HS-27A (cell line): ENCODE results near the gene KLHL22.
"Not testable (repeated sequence)": the region's sequence is repeated elsewhere in the genome, so short reads cannot be mapped to it uniquely, and the experiment has no call there.

Source experiments
- DNase-seq: peaks from one replicate; pipeline ENCODE4 v3.0.0-alpha.2; 2012; ENCODE audit warnings: low read depth, missing footprints

Gene KLHL22

DNA sequence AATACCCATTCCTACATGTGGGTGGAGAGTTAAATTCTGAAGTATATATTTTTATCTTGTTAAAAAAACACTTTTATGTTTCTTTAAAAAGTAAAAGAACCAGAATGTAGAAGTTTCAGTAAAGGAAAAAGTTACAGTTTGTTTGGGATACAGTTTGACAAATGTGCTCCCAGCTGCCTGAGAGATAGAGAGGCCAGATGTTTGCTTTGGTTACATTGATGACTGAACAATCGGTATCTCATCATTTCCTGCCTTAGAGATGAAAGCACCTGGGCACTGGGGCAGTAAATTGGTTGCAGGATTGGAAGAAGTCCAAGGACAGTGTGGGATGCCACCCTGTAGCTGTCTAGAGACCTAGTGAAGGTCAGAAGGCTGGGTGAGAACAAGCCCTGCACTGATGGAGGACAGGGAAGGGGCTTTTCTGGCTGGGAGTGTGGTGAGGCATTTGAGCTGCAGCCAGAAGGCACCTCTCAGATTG, 28.4 kb upstream of the KLHL22 start:
- DNase-seq, result no peak

DNA sequence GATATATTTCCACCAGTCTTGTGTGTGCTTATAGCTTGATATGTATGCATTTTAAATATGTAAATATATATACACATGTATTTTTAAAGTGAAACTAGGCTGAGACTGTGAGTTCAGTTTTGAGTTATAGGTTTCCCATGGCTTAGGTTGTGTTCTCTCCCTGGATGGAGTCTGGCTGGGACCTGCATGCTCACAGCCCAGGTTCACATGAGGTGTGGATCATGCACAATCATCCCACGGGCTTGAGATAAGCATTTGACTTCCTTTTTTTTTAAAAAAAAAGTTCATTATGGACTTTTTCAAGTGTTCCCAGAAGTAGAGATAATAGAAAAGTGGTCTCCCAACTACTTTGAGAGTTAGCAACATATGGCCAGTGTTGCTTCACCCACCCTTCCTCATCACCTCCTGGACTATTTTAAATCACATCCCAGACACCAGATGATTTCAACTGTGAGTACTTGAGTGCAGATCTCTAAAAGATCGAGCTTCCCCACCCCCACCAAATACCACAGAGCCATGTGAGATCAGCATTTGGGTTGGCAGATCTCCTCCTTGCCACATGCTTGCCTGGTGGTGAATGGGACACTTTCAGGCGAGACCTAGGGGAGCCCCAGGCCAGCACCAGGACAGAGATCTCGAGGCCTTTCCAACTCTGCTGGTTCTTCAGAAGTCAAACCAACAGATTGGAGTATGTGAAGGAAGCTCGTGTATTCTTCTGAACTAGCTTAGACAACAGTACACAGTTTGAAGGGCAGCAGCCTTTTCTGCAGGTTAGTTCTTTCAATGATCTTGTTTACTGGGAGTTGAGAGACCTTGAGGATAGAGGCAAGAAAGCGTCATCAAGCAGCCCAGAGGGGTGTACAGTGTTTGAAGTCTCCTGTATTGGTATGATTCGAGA, 27.7 kb upstream of the KLHL22 start:
- no peak for DNase-seq

DNA sequence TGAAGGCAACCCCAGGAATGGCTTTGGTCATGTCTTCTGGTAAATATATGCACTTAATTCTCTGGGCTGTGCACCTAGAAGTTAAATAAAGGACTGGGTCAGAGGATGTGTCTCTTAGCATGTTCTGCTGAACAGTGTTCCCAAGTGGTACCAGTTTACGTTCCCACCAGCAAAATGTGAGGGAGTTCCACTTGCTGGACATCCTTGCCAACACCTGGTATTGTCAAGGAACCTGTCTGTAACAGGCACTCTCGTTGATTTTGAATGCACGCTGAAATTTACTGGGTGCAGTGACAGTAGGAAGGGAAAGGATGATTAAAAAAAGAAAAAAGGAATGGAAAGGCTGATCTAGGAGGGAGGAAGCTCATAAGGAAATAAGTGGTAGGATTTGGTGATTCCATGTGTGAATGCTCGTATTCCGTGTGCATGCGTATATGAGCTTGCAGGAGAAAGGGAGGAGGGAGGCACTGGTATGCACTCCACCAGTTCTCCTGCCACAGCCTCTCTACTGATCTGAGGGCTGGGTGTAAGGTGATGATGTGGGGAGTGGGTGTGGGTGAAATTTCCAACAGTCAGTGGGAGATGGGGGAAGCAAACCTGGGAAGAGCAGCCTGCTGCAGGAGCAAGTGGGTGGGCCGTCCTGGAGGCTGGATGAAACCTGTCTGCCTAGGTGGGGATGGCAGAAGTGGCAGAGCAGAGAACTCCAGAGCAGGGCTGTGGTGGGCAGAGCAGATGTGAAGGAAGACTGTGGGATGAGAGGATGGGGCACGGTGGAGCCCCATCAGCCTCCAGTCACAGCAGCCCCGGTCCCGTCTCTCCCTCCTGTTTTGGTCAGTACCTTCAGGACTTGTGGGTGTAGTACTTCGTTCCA, 26.8 kb upstream of the KLHL22 start:
- no peak for DNase-seq

DNA sequence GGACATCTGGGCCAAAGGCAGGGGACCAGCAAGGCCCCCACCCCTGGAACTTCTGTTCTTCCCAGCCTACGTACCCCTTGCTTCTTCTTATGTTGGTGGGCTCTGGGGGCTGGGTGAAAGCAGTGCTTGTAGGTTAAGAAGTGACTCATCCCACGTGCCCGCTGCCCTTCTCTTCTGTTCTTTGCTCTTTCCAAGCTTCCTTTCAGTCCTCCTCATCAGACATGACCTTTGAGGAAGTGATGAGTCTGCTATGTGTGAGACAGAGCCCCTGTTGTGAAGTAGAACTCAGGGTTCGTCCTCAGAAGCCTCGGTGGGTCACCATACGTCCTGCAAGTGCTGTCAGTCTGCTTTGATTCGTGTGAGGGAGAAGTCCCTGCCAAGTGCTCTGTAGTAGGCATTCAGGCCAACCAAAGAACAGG, 24.5 kb upstream of the KLHL22 start:
- DNase-seq, result no peak

DNA sequence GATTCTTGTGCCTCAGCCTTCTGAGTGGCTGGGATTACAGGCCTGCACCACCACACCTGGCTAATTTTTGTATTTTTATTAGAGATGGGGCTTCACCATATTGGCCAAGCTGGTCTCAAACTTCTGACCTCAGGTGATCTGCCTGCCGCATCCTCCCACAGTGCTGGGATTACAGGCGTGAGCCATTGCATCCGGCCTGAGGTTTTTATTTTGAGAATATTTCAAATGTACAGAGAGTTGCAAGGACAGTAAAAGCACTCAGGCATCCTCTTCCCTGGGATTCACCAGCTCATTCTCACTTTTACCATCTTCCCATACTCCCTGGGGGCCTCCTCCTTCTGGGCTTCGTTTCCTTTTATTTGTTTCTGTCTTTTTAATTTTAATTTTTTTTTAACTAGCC, 24.0 kb upstream of the KLHL22 start:
- DNase-seq, result no peak

DNA sequence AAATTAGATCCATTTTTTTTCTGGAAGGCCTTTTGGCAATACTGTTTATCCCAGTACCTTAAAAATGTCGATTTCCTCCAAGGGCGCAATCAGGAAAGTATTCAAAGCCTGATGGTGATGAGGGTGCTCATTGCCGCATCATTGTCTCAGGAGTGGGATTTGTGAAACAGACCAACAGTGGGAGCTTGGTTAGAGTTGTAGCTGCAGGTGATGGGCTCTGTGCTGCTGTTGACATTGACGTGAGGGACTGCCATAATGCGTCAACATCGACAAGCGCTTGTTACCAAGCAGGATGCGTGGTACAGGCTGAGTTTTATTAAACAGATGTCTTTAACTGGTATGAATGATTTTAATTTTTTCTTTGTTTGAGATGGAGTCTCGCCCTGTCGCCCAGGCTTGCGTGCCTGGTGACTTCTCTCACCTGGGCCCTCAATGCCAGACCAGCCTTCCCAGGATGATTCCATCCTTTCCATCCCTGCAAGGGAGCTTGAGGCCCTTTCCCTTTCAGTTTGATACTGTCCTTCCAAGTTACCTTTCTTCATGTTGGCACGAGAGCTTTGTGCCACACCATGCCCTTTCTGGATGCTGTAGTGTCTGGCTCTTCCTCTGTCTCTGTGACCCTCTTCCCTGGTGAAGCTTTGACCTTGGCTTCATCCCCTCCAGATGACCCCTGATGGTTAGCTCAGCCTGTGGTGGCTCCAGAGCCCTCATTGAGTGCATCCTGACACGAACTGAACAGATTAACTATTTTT, 22.4 kb upstream of the KLHL22 start:
- no peak for DNase-seq

DNA sequence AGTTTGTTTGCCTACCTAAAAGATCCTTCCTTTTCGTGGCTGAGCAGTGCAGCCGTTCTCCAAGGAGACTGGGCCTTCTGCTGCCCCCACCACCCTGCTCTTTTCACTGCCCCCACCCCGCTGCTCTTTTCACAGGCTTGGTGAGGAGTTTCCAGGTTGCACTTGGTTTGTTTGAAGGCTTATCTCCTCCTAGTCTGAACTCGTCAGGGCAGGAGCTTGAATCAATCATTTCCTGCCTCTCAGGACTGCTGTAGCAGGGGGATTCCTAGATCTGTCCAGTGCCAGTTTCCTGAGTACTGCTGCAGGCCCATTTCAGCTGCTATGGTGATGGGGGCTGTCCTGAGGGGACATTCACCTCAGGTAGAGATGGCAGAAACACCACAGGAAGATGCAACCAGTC, 21.8 kb upstream of the KLHL22 start:
- no peak for DNase-seq

DNA sequence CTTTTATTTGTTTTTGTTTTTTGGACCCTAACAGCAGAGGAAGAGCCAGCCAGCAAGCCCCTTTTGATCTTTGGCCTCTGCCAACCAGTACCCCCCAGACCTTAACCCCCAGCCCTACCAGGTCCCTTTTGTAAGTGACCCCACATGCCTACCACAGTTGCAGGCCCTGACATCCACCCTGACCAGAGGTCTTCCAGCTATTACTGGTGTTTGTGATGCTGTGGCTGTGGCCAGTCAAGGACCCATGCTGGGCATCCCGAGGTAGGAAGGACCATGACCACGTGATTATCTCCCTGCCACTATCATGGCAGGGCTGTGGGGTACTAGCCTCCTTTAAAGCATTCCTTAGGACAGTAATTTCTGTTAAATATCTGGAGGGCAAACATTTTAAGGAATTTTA, 20.8 kb upstream of the KLHL22 start:
- DNase-seq, result no peak

DNA sequence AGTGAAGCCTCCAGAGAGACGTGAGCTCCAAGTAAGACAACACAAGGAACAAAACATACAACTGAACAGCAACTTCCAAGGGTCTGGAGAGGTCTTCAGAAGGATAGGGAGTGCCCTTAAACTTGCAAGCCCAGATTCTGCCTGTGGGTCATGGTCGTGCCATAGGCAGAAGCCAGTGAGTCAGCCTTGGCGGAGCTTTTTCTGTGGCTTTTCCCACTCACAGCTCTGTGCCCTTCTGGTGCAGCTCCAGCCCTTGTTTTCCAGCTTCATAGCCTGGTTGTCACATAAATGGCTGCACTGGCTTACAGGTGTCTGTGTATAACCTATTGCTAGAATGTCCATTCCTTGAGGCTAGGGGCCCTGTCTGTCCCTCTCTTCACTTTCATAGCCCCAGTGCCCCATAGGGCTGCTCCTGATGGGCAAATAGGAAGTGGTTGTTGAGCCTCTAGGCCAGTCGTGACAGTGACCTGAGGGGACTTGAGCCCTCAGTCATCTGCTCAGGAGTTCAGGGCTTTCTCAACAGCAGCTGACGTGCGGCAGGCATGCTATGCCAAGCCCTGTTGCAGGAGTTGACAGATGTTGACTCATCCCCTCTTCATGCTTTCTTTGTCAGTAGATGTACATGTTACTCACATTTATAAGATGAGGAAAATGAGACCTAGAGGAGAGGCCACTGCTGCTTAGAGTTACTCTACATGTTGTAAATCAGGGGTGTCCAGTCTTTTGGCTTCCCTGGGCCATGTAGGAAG, 19.2 kb upstream of the KLHL22 start:
- DNase-seq, result no peak

DNA sequence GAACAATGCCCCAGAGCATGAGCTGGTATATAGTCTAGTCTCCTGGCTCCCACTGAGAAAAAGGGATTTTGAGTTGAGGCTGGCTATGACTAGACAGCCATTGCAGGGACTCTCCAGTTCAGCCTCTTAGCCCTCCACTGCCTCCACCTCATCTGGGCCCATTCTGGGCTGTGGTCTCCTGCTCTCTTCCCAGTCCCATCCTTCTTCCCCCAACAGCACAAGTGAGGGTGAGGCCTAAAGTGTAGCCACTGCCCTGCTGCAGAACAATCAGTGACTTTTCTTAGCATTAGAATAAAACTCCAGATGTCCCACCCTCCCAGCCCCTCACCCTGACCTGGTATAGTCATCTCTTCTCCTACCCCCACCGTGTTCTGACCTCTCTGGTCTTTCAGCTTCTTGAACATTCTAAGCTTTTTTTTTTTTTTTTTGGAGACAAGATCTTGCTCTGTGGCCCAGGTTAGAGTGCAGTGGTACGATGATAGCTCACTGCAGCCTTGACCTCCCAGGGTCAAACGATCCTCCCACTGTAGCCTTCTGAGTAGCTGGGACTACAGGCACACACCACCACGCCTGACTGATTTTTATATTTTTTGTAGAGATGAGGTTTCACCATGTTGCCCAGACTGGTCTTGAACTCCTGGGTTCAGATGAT, 16.1 kb upstream of the KLHL22 start:
- DNase-seq, result no peak

DNA sequence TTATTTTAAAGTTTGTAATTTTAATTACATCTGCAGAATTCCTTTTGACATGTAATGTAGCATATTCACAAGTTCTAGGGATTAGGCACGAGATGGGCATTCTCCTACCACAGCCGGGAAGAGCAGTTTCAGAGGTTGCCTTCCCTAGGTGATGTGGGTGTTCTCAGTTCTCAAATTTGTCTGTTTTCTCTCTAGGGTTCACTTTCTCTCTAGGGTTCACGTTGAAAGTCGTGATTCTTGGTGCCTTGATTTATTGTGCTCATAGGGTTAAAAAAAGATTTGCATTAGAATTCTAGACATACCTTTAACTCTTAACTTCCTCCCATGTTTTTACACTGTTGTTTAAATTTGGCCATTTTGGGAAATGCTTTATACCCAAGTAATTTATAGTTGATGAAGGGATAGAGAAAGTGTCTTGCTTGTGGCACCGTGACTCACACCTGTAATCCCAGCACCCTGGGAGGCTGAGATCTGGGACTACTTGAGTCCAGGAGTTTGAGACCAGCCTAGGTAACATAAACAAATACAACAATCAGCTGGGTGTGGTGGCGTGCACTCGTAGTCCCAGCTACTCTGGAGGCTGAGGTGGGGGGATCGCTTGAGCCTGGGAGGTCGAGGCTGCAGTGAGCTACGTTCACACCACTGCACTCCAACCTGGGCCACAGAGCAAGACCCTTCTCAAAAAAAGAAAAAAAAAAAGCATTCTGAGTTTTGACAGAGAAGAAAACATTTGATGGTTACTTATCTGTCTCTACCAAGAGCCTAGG, 15.4 kb upstream of the KLHL22 start:
- no peak for DNase-seq

DNA sequence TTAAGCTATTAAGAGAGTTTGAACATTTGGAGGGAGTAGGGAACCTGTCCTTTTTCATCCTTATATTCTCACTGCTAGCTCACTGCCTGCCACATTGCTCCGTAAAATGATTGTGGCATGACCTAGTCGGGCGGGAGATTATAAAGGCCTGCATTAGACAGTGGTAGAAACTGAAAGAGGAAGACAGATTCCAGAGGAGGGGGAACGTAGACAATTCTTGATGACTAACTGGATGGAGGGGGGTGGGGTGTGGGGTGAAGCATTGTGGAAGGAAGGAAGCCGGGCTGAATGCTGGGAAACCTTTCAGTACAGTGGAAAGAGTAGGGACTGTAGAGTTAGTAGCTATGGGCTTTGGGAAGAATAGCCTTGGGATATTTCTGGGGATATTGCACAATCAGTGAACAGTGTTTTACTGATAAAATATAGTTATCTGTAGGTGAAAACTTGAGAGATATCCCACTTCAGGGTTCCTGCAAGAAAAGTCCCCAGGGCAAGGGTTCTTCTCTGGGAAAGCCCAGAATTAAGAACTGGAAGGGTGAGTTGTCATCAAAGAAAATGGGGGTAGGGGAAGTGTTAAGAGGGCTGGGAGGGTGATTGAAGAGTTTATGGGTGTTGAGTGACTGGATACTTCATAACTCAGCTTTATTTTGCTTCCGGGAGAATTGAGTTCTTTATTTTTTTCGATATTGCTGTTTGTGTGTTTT, 13.9 kb upstream of the KLHL22 start:
- no peak for DNase-seq

DNA sequence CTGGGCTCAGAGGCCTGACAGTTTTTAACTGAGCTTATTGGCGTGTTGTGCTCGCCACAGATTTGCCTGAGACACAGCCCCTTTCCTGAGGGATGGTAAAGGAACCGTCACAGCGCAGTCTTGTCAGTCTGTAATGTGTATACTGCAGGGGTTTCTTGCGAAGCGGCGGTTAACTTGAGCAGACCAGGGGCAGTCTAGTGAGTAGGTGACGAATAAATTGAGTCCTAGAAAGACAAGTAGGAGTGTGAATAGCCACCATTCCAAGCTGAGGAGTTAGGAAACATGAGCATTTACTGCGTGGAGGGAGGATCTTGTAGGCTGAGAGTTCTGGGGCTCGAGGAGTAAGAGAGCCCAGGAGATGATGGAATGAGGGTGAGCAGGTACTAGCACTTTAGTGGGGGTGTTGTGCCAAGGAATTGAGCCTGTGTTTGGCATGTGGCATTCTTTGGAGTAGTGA, 13.2 kb upstream of the KLHL22 start:
- DNase-seq, result no peak

DNA sequence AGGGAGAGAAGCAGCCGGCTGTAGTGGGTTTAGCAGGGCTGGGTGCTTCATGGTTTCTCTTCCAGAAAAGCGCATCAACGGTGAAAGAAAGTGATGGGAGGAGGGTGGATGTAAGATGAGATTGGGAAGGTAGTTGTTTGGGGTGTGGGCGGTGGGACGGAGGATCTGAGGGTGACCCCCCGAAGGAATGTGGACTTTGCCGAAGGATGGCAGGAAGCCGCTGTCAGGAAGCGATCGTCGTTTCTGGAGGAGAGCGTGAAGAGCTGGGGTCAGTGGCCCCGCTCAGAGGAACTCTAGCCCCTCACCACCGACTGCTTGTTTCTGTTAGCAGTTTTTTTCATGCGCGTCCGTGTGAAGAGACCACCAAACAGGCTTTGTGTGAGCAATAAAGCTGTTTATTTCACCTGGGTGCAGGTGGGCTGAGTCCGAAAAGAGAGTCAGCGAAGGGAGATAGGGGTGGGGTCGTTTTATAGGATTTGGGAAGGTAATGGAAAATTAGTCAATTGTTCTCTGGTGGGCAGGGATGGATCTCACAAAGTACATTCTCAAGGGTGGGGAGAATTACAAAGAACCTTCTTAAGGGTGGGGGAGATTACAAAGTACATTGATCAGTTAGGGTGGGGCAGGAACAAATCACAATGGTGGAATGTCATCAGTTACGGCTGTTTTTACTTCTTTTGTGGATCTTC, 12.6 kb upstream of the KLHL22 start:
- DNase-seq, result not testable (repeated sequence)

DNA sequence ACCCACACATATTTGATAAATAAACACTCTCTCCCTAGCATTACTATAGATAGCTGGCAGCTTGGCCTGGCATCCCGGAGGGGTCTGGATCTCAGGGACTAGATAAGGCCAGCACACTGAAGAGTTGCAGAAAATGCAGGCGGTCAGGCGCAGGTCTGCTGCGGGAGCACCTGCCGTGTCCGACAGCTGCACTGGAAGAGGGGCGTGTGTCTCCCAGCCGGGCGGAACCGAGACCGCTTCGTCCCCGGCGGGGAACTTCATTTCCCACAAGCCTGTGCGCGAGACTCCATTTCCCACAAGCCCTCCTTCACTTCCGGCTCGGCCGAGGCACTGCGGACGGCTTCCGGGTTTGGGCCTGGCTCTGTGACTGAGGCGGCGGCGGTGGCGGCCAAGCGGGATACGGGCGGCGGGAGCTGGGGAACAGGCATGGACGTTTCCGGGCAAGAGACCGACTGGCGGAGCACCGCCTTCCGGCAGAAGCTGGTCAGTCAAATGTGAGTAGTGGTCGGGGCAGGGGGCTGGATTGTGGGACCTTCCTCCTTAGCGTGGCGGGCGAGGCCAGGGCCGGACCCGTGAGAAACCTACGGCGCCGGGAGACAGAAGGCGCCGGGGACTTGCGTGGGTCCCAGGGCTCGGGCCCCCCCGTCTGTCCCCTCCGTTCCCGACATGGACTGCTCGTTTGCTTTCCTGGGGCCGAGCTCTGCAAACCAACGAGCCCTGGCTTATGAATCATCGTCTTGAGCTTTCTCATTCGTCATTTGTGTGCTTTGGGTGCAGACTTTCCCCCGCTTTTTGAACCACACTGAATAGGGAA, 11.9 kb upstream of the KLHL22 start, which contains the start of gene MED15:
Gene MED15 (plus strand): TSS at position 358 of the 814 bp plus-strand sequence. CDS start 69 bp downstream, at position 427.
- DNase-seq, result no peak

DNA sequence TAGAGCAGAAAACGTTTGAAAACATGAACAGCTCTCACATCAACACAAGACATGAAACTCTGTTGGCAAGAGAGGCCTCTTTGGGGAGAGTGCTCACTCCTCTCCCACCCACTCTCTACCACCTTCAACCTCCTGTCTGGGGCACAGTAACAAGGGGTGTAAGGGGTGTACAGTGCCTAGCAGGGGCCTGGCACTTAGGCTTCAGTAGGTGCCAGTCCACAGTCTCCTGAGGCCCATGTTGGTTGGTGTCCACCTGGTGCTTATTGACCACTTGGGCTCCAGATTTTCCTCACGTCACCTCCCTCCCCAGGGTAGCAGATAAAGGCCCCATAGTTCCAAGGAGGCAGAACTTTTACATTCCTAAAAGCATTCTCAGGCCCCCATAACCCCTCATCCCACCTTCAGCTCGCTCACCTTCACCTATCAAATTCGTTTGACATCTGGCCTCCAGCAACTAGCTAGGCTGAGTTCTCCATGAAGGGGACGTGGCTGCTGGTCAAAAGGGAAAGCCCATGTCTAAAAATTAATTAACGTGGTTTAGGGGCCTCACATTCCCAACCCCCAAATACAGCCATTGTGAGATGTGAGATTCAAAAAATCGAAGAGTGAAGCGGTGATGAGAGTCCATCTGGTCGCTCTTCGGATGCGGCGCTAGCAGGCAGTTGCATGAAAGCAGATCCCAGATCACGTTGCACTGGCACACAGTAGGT, 11.1 kb upstream of the KLHL22 start:
- no peak for DNase-seq

DNA sequence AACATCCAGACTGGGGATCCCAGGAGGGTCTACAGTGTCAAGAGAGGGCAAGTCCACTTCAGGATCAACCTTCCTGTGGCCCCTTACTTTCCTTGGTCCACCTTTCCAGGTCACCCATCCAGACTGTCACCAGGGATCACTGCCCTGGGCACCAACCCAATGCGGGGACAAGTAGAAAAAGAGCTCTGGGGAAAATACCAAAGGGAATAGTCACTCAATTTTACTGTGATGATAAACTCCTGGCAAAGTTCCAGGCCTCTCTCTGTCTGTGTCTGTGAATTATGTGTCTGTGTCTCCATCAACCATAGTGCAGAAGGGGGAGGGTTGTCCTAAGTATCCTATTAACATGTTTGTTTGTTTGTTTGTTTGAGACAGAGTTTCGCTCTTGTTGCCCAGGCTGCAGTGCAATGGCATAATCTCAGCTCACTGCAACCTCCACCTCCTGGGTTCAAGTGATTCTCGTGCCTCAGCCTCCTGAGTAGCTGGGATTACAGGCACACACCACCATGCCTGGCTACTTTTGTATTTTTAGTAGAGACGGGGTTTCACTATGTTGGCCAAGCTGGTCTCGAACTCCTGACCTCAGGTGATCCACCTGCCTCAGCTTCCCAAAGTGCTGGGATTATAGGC, 8.8 kb upstream of the KLHL22 start:
- not testable (repeated sequence) for DNase-seq
